H1 (cell line): ENCODE data around the gene NEK10. TPM values are rescaled to one million over a fixed set of nuclear protein-coding genes. Genes with fewer than 3 reads are reported as not detected.

Experiments used
- CTCF ChIA-PET: fragments of 300-600 bp; sonication (Branson Sonifier 250); formaldehyde crosslinking; loops from one replicate; lab custom pipeline; 2021; ENCODE audit not compliant: partially characterized antibody; lab: Charles Lee
- POLR2A ChIA-PET: fragments of 300-600 bp; sonication (Branson Sonifier 250); formaldehyde crosslinking; loops from one replicate; lab custom pipeline; 2021; ENCODE audit warnings: inconsistent platforms; ENCODE audit not compliant: partially characterized antibody; lab: Charles Lee
- DNase-seq, 2 experiments: peaks; one replicate each; pipeline versions ENCODE4 v3.0.0 to v3.0.0-alpha.2; 2010 to 2022; ENCODE audit warnings: low spot score in 2 of 2, low read depth in 1 of 2, mixed read lengths in 1 of 2
- FAIRE-seq: peaks from 2 replicates; lab custom pipeline; 2011; peaks lifted over from hg19 to GRCh38; lab: Jason Lieb, UNC
- H2AFZ ChIP-seq: 2 replicates; pipeline ENCODE4 v1.8.1; 2012; ENCODE audit warnings: low read length, inconsistent platforms
- H2AK5ac ChIP-seq: 2 replicates; pipeline ENCODE4 v1.6.1; 2013; ENCODE audit warnings: low read depth, low read length
- H2BK120ac ChIP-seq: replicated peaks from 2 replicates; pipeline ENCODE3; 2013; ENCODE audit warnings: low read depth, low read length, inconsistent platforms
- H2BK12ac ChIP-seq: 2 replicates; pipeline ENCODE4 v1.6.1; 2013; ENCODE audit warnings: low read depth, low read length
- H2BK15ac ChIP-seq: 2 replicates; pipeline ENCODE4 v1.6.1; 2013; ENCODE audit warnings: low read length
- H2BK20ac ChIP-seq: 2 replicates; pipeline ENCODE4 v1.6.1; 2013; ENCODE audit warnings: low read length
- H2BK5ac ChIP-seq: 2 replicates; pipeline ENCODE4 v1.6.1; 2013; ENCODE audit warnings: low read depth, low read length
- H3K14ac ChIP-seq: 2 replicates; pipeline ENCODE4 v1.6.1; 2013; ENCODE audit warnings: inconsistent platforms; ENCODE audit not compliant: insufficient read length
- H3K18ac ChIP-seq: 2 replicates; pipeline ENCODE4 v1.6.1; 2013; ENCODE audit warnings: low read length; ENCODE audit errors: extremely low read depth
- H3K23ac ChIP-seq: 2 replicates; pipeline ENCODE4 v1.6.1; 2013; ENCODE audit warnings: inconsistent platforms; ENCODE audit not compliant: insufficient read length
- H3K23me2 ChIP-seq: 2 replicates; pipeline ENCODE4 v1.6.1; 2013; ENCODE audit warnings: low read depth, low read length
- H3K27ac ChIP-seq: 2 replicates; pipeline ENCODE4 v1.6.1; 2011; ENCODE audit warnings: low read depth, low read length, inconsistent platforms
- H3K27me3 ChIP-seq, 4 experiments: replicated peaks in 1 of 4; 1 replicate in 1 of 4; 2 replicates in 3 of 4; pipeline versions ENCODE4 v1.6.1 to v1.8.1; 2011 to 2013; ENCODE audit warnings: low read length in 3 of 4, mild to moderate bottlenecking in 3 of 4, inconsistent platforms in 2 of 4, mixed read lengths in 2 of 4, moderate library complexity in 1 of 4; ENCODE audit not compliant: control insufficient read depth in 3 of 4, insufficient read depth in 3 of 4; ENCODE audit errors: extremely low read depth in 1 of 4
- H3K36me3 ChIP-seq, 4 experiments: 2 replicates each; pipeline versions ENCODE4 v1.6.1 to v1.8.1; 2011 to 2013; ENCODE audit warnings: mild to moderate bottlenecking in 4 of 4, low read length in 3 of 4, moderate library complexity in 2 of 4, control low read depth in 1 of 4, inconsistent platforms in 1 of 4; ENCODE audit not compliant: insufficient read depth in 4 of 4, control insufficient read depth in 2 of 4
- H3K4ac ChIP-seq: replicated peaks from 2 replicates; pipeline ENCODE3; 2013; ENCODE audit warnings: low read length, low read depth, mixed read lengths, inconsistent platforms; ENCODE audit not compliant: insufficient read length
- H3K4me1 ChIP-seq, 4 experiments: replicated peaks in 1 of 4; 1 replicate in 1 of 4; 2 replicates in 3 of 4; pipeline versions ENCODE4 v1.6.1 to v1.8.1; 2011 to 2013; ENCODE audit warnings: low read length in 3 of 4, inconsistent platforms in 2 of 4, mixed read lengths in 1 of 4; ENCODE audit not compliant: insufficient read depth in 4 of 4, control insufficient read depth in 3 of 4
- H3K4me2 ChIP-seq, 2 experiments: 2 replicates each; pipeline versions ENCODE4 v1.6.1 to v1.8.1; 2011 to 2013; ENCODE audit warnings: low read depth in 2 of 2, low read length in 2 of 2, control low read depth in 1 of 2, inconsistent platforms in 1 of 2, mild to moderate bottlenecking in 1 of 2; ENCODE audit not compliant: insufficient read depth in 1 of 2
- H3K4me3 ChIP-seq, 4 experiments: fragments of 200-600, 300-600 bp in 1 of 4; sonication (generic), shearing (Covaris generic), sonication (Bioruptor Twin) in 1 of 4; 2 replicates each; pipeline versions ENCODE4 v1.5.1 to v1.8.1; 2011 to 2016; ENCODE audit warnings: low read length in 4 of 4, low read depth in 3 of 4, control low read depth in 2 of 4, inconsistent platforms in 2 of 4, mild to moderate bottlenecking in 2 of 4, mixed read lengths in 1 of 4, moderate library complexity in 1 of 4; ENCODE audit not compliant: insufficient read depth in 2 of 4; ENCODE audit errors: extremely low read depth in 1 of 4
- H3K56ac ChIP-seq: replicated peaks from 2 replicates; pipeline ENCODE3; 2013; ENCODE audit warnings: low read depth, mild to moderate bottlenecking, mixed read lengths, low read length, inconsistent platforms; ENCODE audit not compliant: insufficient read length
- H3K79me1 ChIP-seq: 2 replicates; pipeline ENCODE4 v1.6.1; 2013; ENCODE audit warnings: low read depth, low read length, control low read depth
- H3K79me2 ChIP-seq, 2 experiments: 2 replicates each; pipeline versions ENCODE4 v1.6.1 to v1.8.1; 2012 to 2013; ENCODE audit warnings: low read length in 2 of 2, mild to moderate bottlenecking in 2 of 2, inconsistent platforms in 1 of 2; ENCODE audit not compliant: insufficient read depth in 2 of 2, control insufficient read depth in 1 of 2
- H3K9ac ChIP-seq, 4 experiments: replicated peaks in 1 of 4; 1 replicate in 1 of 4; 2 replicates in 3 of 4; pipeline versions ENCODE4 v1.6.1 to v1.8.1; 2011 to 2013; ENCODE audit warnings: low read depth in 3 of 4, low read length in 3 of 4, control low read depth in 2 of 4, mild to moderate bottlenecking in 2 of 4, moderate library complexity in 2 of 4, inconsistent platforms in 1 of 4; ENCODE audit errors: extremely low read depth in 1 of 4
- H3K9me3 ChIP-seq, 2 experiments: 2 replicates each; pipeline versions ENCODE4 v1.6.1 to v1.8.1; 2012 to 2013; ENCODE audit warnings: mild to moderate bottlenecking in 2 of 2, moderate library complexity in 2 of 2, control low read depth in 1 of 2, inconsistent platforms in 1 of 2, low read depth in 1 of 2, low read length in 1 of 2, mixed read lengths in 1 of 2; ENCODE audit not compliant: insufficient read depth in 2 of 2
- H4K20me1 ChIP-seq, 2 experiments: replicated peaks in 1 of 2; 2 replicates each; pipeline versions ENCODE3 to v1.8.1; 2011 to 2013; ENCODE audit warnings: inconsistent platforms in 2 of 2, low read length in 2 of 2, mild to moderate bottlenecking in 1 of 2; ENCODE audit not compliant: insufficient read depth in 2 of 2, control insufficient read depth in 1 of 2
- H4K5ac ChIP-seq: 2 replicates; pipeline ENCODE4 v1.6.1; 2013; ENCODE audit warnings: low read length, low read depth, mixed read lengths, inconsistent platforms; ENCODE audit not compliant: insufficient read length
- H4K8ac ChIP-seq: 2 replicates; pipeline ENCODE4 v1.8.0; 2013; ENCODE audit warnings: mild to moderate bottlenecking, moderate library complexity, low read length, inconsistent platforms; ENCODE audit not compliant: insufficient read depth; ENCODE audit errors: extremely low read depth
- H4K91ac ChIP-seq: replicated peaks from 2 replicates; pipeline ENCODE3; 2013; ENCODE audit warnings: low read length, mixed read lengths, inconsistent platforms; ENCODE audit not compliant: insufficient read length
- BCL11A ChIP-seq, 2 experiments: IDR thresholded peaks; one replicate each; pipeline ENCODE4 v1.6.1; 2011; ENCODE audit warnings: low read depth in 2 of 2, low read length in 2 of 2, mild to moderate bottlenecking in 2 of 2
- BRCA1 ChIP-seq: IDR thresholded peaks from 2 replicates; pipeline ENCODE4 v1.6.1; 2012; ENCODE audit warnings: low read depth, low read length, improper control_type of control experiment
- CBX8 ChIP-seq: fragments of 300-800, 300-1000 bp; sonication (generic); IDR thresholded peaks from 2 replicates; pipeline ENCODE4 v1.7.1; 2016; ENCODE audit warnings: low read depth, low read length, borderline replicate concordance
- CEBPB ChIP-seq: IDR thresholded peaks from 2 replicates; pipeline ENCODE4 v1.6.1; 2012; ENCODE audit warnings: low read depth, low read length
- CHD2 ChIP-seq: IDR thresholded peaks from 2 replicates; pipeline ENCODE4 v1.6.1; 2012; ENCODE audit warnings: low read length, improper control_type of control experiment
- FOSL1 ChIP-seq: IDR thresholded peaks from 2 replicates; pipeline ENCODE4 v1.6.1; 2011; ENCODE audit warnings: mild to moderate bottlenecking, low read depth, low read length, moderate library complexity; ENCODE audit not compliant: insufficient read depth
- HDAC6 ChIP-seq: IDR thresholded peaks from one replicate; pipeline ENCODE4 v1.7.1; 2012; ENCODE audit warnings: low read depth, mild to moderate bottlenecking, inconsistent platforms, low read length, moderate library complexity
- POLR2AphosphoS5 ChIP-seq: IDR thresholded peaks from 2 replicates; pipeline ENCODE4 v1.6.1; 2011; ENCODE audit warnings: low read depth, low read length
- POU5F1 ChIP-seq: IDR thresholded peaks from 2 replicates; pipeline ENCODE4 v1.6.1; 2011; ENCODE audit warnings: low read depth, mild to moderate bottlenecking, low read length, moderate library complexity
- SP1 ChIP-seq: IDR thresholded peaks from 2 replicates; pipeline ENCODE4 v1.6.1; 2011; ENCODE audit warnings: low read depth, low read length
- SP2 ChIP-seq: IDR thresholded peaks from 2 replicates; pipeline ENCODE4 v1.6.1; 2012; ENCODE audit warnings: mild to moderate bottlenecking, low read length, inconsistent platforms
- SRF ChIP-seq: IDR thresholded peaks from 2 replicates; pipeline ENCODE4 v1.6.1; 2011; ENCODE audit warnings: mild to moderate bottlenecking, low read depth, low read length, moderate library complexity
- YY1 ChIP-seq: IDR thresholded peaks from 2 replicates; pipeline ENCODE4 v1.6.1; 2011; ENCODE audit warnings: low read depth, mild to moderate bottlenecking, low read length
- WGBS, 2 experiments: shearing (Covaris generic) in 1 of 2; methylation state at CpG; one replicate each; pipeline versions ENCODE4 v1.1.6 to v1.1.7; 2013 to 2015; ENCODE audit warnings: low lambda C conversion rate in 2 of 2, mixed read lengths in 2 of 2, inconsistent platforms in 1 of 2, low coverage in 1 of 2, missing lambda C conversion rate in 1 of 2; ENCODE audit not compliant: insufficient replicate concordance in 2 of 2, insufficient coverage in 1 of 2, insufficient read length in 1 of 2; ENCODE audit errors: extremely low coverage in 1 of 2, missing lambda C conversion rate in 1 of 2; 5-methylcytosine and 5-hydroxymethylcytosine counted together
- polyA plus RNA-seq, 7 experiments: library from polyadenylated mRNA; depleted of rRNA in 3 of 7; stranded (reverse) in 5 of 7; unstranded in 2 of 7; fragments of >200 nt in 5 of 7; fragments of 200-250 nt in 2 of 7; gene quantifications; 1 replicate in 5 of 7; 2 replicates in 1 of 7; 4 replicates in 1 of 7; pipeline versions ENCODE4 v1.2.1 to v1.2.3, GENCODE V29; 2011 to 2013; ENCODE audit warnings: missing spikeins in 2 of 7, mixed read lengths in 2 of 7
- total RNA-seq: library from RNA; stranded (reverse); fragmentation: NEBNext Ultra II Directional; extraction: Animal tissue kit (Norgen Biotek cat#: 25700); gene quantifications from 2 replicates; pipeline ENCODE4 v1.2.1, GENCODE V29; 2021
- TF ChIP-seq, protein P1 (sequence below), 3 experiments: IDR thresholded peaks; 1 replicate in 2 of 3; 2 replicates in 1 of 3; pipeline versions ENCODE4 v1.5.1 to v1.6.1; 2011; ENCODE audit warnings: low read length in 3 of 3, mild to moderate bottlenecking in 3 of 3, inconsistent platforms in 2 of 3, low read depth in 1 of 3, moderate library complexity in 1 of 3; ENCODE audit not compliant: insufficient read depth in 1 of 3; ENCODE audit errors: control extremely low read depth in 1 of 3

The NEK10 gene
- total and polyA plus RNA-seq, 2 of the 8 experiments (the other 6 are each of a cell fraction or from before 2014, with no cell fraction given), result 0.18 to 0.50 TPM

DNA sequence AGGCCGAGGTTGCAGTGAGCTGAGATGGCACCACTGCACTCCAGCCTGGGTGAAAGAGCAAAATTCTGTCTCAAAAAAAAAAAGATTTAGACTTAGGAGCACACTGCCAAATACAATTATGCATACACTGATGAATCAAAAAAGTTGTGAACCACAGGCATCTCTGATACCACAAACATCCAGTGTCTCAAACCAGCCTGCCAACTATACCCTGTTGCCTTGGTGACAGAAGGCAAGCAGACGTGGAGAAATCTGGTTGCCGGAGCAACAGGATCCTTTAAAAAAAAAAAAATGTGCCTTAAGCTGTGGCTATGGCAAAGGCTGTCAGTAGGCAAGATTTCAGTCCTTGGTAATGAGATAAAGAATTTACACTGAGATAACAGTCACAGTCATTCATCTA, 202.3 kb downstream of the NEK10 start:
- no peak overlapping the region for H3K14ac ChIP-seq
- H2BK12ac ChIP-seq, result no peak overlapping the region
- FAIRE-seq, result no peak
- no peaks in the 10 kb centered on the region for H3K79me1 ChIP-seq
- no peak overlapping the region for H2BK5ac ChIP-seq
- H2AFZ ChIP-seq, result no peak overlapping the region
- H4K91ac ChIP-seq, result no peak overlapping the region
- H3K9me3 ChIP-seq, result no peaks in the 10 kb centered on the region
- H3K36me3 ChIP-seq, result no peaks in the 10 kb centered on the region
- no peak overlapping the region for H3K56ac ChIP-seq
- H4K5ac ChIP-seq, result no peak overlapping the region
- no peak overlapping the region for H3K9ac ChIP-seq
- H3K4me1 ChIP-seq, result no peaks in the 10 kb centered on the region
- H3K18ac ChIP-seq, result no peak overlapping the region
- H2BK120ac ChIP-seq, result no peak overlapping the region
- H3K79me2 ChIP-seq, result no peaks in the 10 kb centered on the region
- DNase-seq, result no peak
- H3K23me2 ChIP-seq, result no peaks in the 10 kb centered on the region
- ChIA-PET POLR2A (no interaction called here), CTCF (interaction anchor here (0.9 to 1.4 kb wide), 4 partner anchors 53 to 682 kb away, joined by 3 to 5 read pairs (median 4); no protein-coding TSS in a partner anchor)
- H3K4me2 ChIP-seq, result no peak overlapping the region
- no peaks in the 10 kb centered on the region for H4K20me1 ChIP-seq
- H3K4ac ChIP-seq, result no peak overlapping the region
- H4K8ac ChIP-seq, result no peak overlapping the region; the same call in 1 of the 2 replicates
- H2AK5ac ChIP-seq, result no peak overlapping the region
- no peak overlapping the region for H2BK15ac ChIP-seq
- no peak overlapping the region for H3K23ac ChIP-seq
- no peak overlapping the region for H3K27ac ChIP-seq
- H2BK20ac ChIP-seq, result no peak overlapping the region
- H3K4me3 ChIP-seq, result no peak overlapping the region
- H3K27me3 ChIP-seq, result no peaks in the 10 kb centered on the region
- 91% methylated on average over 3 of the region's 3 CpGs; no CpG with 5 or more reads in 1 of the 2 experiments for WGBS, 2 experiments
- TF ChIP-seq CBX8 (no peak), SRF (no peak), POLR2AphosphoS5 (no peak), POU5F1 (no peak), YY1 (no peak), BRCA1 (no peak), SP1 (no peak), BCL11A (IDR thresholded peaks at IDR 0.05; ENCODE audit: low read depth in 2 of 2, low read length in 2 of 2) (no peak), SP2 (no peak), CEBPB (no peak), HDAC6 (no peak), FOSL1 (no peak), CHD2 (no peak)
- TF ChIP-seq, protein P1, sequence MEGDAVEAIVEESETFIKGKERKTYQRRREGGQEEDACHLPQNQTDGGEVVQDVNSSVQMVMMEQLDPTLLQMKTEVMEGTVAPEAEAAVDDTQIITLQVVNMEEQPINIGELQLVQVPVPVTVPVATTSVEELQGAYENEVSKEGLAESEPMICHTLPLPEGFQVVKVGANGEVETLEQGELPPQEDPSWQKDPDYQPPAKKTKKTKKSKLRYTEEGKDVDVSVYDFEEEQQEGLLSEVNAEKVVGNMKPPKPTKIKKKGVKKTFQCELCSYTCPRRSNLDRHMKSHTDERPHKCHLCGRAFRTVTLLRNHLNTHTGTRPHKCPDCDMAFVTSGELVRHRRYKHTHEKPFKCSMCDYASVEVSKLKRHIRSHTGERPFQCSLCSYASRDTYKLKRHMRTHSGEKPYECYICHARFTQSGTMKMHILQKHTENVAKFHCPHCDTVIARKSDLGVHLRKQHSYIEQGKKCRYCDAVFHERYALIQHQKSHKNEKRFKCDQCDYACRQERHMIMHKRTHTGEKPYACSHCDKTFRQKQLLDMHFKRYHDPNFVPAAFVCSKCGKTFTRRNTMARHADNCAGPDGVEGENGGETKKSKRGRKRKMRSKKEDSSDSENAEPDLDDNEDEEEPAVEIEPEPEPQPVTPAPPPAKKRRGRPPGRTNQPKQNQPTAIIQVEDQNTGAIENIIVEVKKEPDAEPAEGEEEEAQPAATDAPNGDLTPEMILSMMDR (IDR thresholded peaks at IDR 0.05; ENCODE audit: control extremely low read depth in 1 of 3, insufficient read depth in 1 of 3, low read depth in 1 of 3, low read length in 3 of 3), result no peak
